ENCODE results near the gene FHOD3. TPM values are rescaled to one million over a fixed set of nuclear protein-coding genes. Genes with fewer than 3 reads are reported as not detected.

Gene FHOD3
- total RNA-seq, 1 donor from 2014 or later: 5.6 TPM

DNA sequence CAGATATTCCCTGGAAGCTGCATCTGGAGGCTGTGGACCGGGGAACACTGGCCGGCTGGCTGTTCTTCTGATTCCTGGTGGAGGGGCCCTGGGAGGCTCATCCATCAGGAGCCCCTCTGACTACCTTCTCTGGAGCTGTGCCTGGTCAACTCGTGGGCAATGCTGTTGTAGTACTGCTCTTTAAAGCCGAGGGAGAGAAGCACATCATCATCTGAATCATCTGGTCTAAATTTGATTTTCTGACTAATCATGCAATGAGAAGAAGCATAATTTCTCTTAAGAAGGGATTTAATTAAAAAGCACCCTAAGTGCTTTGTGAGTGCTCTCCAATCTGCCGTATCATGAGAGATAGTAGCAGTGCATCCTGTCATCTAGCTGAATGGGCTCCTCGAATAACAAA, 229.5 kb downstream of the FHOD3 start:
- Histone ChIP-seq H3K4me1 (no peaks in the 10 kb centered on the region), H3K4me3 (no peak overlapping the region), H3K36me3 (no peaks in the 10 kb centered on the region), H3K9me3 (no peaks in the 10 kb centered on the region), H3K27me3 (no peaks in the 10 kb centered on the region), H3K27ac (no peak overlapping the region)
- DNase-seq (ENCODE audit: extremely low spot score in 2 of 2): no peak
- intact Hi-C loops (cut with DNase I): no loop called here
- TF ChIP-seq, protein P1, sequence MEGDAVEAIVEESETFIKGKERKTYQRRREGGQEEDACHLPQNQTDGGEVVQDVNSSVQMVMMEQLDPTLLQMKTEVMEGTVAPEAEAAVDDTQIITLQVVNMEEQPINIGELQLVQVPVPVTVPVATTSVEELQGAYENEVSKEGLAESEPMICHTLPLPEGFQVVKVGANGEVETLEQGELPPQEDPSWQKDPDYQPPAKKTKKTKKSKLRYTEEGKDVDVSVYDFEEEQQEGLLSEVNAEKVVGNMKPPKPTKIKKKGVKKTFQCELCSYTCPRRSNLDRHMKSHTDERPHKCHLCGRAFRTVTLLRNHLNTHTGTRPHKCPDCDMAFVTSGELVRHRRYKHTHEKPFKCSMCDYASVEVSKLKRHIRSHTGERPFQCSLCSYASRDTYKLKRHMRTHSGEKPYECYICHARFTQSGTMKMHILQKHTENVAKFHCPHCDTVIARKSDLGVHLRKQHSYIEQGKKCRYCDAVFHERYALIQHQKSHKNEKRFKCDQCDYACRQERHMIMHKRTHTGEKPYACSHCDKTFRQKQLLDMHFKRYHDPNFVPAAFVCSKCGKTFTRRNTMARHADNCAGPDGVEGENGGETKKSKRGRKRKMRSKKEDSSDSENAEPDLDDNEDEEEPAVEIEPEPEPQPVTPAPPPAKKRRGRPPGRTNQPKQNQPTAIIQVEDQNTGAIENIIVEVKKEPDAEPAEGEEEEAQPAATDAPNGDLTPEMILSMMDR (IDR thresholded peaks at IDR 0.05): no peak
- TF ChIP-seq POLR2AphosphoS5 (IDR thresholded peaks at IDR 0.05; ENCODE audit: insufficient read depth in 1 of 2, low read depth in 1 of 2): no peak

- no peaks in the 10 kb centered on the region for H3K27me3 ChIP-seq
- peak in 1 of 2 donors; percentile 37 for DNase-seq (ENCODE audit: extremely low spot score in 2 of 2)
- H3K4me3 ChIP-seq: no peak overlapping the region
- no peaks in the 10 kb centered on the region for H3K36me3 ChIP-seq
- intact Hi-C loops (cut with DNase I): no loop called here
- TF ChIP-seq POLR2A (IDR thresholded peaks at IDR 0.05) (no peak), POLR2AphosphoS5 (IDR thresholded peaks at IDR 0.05; ENCODE audit: insufficient read depth in 1 of 2, low read depth in 1 of 2) (no peak)
- TF ChIP-seq, protein P1 (IDR thresholded peaks at IDR 0.05): no peak
- no peaks in the 10 kb centered on the region for H3K4me1 ChIP-seq
- H3K27ac ChIP-seq: no peak overlapping the region
- no peaks in the 10 kb centered on the region for H3K9me3 ChIP-seq
Measured at GRCh38 chr18:36527740-36528455, 230.4 kb downstream of the FHOD3 start.

- TF ChIP-seq POLR2AphosphoS5 (IDR thresholded peaks at IDR 0.05; ENCODE audit: insufficient read depth in 1 of 2, low read depth in 1 of 2) (no peak), POLR2A (IDR thresholded peaks at IDR 0.05) (no peak)
- TF ChIP-seq, protein P1 (IDR thresholded peaks at IDR 0.05): no peak
- DNase-seq (ENCODE audit: extremely low spot score in 2 of 2): peak in 1 of 2 donors; percentile 49
- no peaks in the 10 kb centered on the region for H3K4me1 ChIP-seq
- H3K27me3 ChIP-seq: no peaks in the 10 kb centered on the region
- no peaks in the 10 kb centered on the region for H3K36me3 ChIP-seq
- intact Hi-C loops (cut with DNase I): no loop called here
- H3K4me3 ChIP-seq: no peak overlapping the region
- H3K27ac ChIP-seq: no peak overlapping the region
- H3K9me3 ChIP-seq: no peaks in the 10 kb centered on the region
Measured at GRCh38 chr18:36529747-36530146, 232.2 kb downstream of the FHOD3 start.

DNA sequence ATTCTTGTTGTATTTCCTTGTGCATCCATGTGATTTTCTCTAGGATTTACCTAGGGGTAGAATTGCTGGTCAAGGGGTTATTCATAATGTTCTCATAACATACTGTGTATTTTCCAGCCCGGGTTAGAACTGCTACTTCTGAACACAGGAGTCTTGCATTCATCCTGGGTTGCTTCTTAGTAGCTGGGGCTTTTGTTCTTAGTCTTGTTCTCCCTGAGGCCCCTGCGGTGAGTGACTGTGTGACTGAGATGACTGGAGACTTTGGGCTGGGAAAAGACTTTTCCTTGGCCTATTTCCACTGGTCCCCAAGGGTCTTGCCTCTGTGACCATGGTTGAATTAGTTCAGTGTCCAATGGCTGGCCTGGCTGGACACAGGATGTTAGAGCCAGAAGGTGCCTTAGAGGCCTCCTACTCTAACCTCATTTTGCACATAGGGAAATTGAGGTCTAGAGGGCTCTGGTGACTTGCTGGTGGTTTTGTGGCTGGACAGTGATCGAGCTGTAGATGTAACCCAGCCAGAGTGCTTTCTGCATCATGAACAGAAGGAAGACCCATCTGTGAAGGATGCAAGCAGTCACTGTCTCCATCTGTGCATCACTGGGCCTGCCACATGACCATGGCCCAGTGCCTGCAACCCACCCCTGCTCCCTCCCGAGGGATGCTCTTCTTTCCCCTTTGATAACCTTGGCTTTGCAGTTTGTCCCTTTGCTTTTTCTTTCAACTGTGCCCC, 233.3 kb downstream of the FHOD3 start:
- Histone ChIP-seq H3K9me3 (no peaks in the 10 kb centered on the region), H3K27ac (no peak overlapping the region), H3K27me3 (no peaks in the 10 kb centered on the region), H3K4me1 (no peaks in the 10 kb centered on the region), H3K36me3 (no peaks in the 10 kb centered on the region), H3K4me3 (no peak overlapping the region)
- intact Hi-C loops (cut with DNase I): no loop called here
- TF ChIP-seq POLR2AphosphoS5 (IDR thresholded peaks at IDR 0.05; ENCODE audit: insufficient read depth in 1 of 2, low read depth in 1 of 2) (no peak), POLR2A (IDR thresholded peaks at IDR 0.05) (no peak)
- TF ChIP-seq, protein P1 (IDR thresholded peaks at IDR 0.05): no peak
- peak in 1 of 2 donors; percentile 78 for DNase-seq (ENCODE audit: extremely low spot score in 2 of 2)

DNA sequence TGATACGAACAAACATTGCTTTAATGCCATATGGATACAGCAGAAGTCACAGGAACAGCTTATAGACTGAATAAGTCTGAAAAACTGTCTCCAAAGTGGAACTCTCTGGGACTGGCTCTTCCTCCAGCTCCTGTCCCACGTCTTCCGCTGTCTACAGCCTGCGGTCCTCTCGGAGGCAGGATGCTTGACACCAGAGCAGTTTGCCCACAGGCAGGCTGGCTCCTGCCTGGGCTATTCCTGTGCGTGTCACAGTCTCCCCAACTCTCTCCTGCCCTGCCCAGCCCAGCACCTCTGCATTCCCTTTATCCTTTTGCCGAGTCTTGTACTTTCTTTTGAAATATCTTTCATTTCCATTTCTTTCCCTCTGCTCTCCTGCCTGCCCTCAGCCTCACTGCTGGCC, 234.1 kb downstream of the FHOD3 start:
- DNase-seq (ENCODE audit: extremely low spot score in 2 of 2): peak in 1 of 2 donors; percentile 72
- intact Hi-C loops (cut with DNase I): no loop called here
- Histone ChIP-seq H3K4me3 (no peak overlapping the region), H3K36me3 (no peaks in the 10 kb centered on the region), H3K27me3 (no peaks in the 10 kb centered on the region), H3K27ac (no peak overlapping the region), H3K9me3 (no peaks in the 10 kb centered on the region), H3K4me1 (no peaks in the 10 kb centered on the region)
- no peak for TF ChIP-seq POLR2AphosphoS5 (IDR thresholded peaks at IDR 0.05; ENCODE audit: insufficient read depth in 1 of 2, low read depth in 1 of 2)
